ENCODE data around the gene TNS1.
A peak's percentile ranks its signal among the peaks of the same experiment; 100 is the strongest.

The TNS1 gene

GRCh38 chr2:217859926-217860325 is 142.9 kb downstream of the TNS1 start:
- DNase-seq, result no peak

- DNase-seq, result peak; percentile 27
These were observed 144.0 kb downstream of the TNS1 start for GRCh38 chr2:217858519-217859491.

- DNase-seq, result no peak
These were observed 144.9 kb downstream of the TNS1 start for GRCh38 chr2:217857624-217858506.

GRCh38 chr2:217856871-217857270 is 145.9 kb downstream of the TNS1 start:
- DNase-seq, result no peak

GRCh38 chr2:217856159-217856558 is 146.6 kb downstream of the TNS1 start:
- DNase-seq, result no peak

- DNase-seq, result no peak
These were observed 147.9 kb downstream of the TNS1 start for GRCh38 chr2:217854684-217855420.

- no peak for DNase-seq
These were observed 148.8 kb downstream of the TNS1 start for GRCh38 chr2:217853961-217854360.

- no peak for DNase-seq
These were observed 149.4 kb downstream of the TNS1 start for GRCh38 chr2:217853301-217853881.

- DNase-seq, result no peak
These were observed 150.1 kb downstream of the TNS1 start for GRCh38 chr2:217852555-217853211.

GRCh38 chr2:217851191-217852020 is 151.4 kb downstream of the TNS1 start:
- no peak for DNase-seq

- no peak for DNase-seq
These were observed 153.4 kb downstream of the TNS1 start for GRCh38 chr2:217849154-217849975.

GRCh38 chr2:217848351-217848957 is 154.3 kb downstream of the TNS1 start:
- no peak for DNase-seq

- no peak for DNase-seq
These were observed 155.0 kb downstream of the TNS1 start for GRCh38 chr2:217847552-217848350.

- no peak for DNase-seq
These were observed 155.7 kb downstream of the TNS1 start for GRCh38 chr2:217847115-217847514.

GRCh38 chr2:217846321-217846743 is 156.5 kb downstream of the TNS1 start:
- DNase-seq, result no peak

GRCh38 chr2:217845301-217845700 is 157.5 kb downstream of the TNS1 start:
- DNase-seq, result no peak

- DNase-seq, result no peak
These were observed 158.1 kb downstream of the TNS1 start for GRCh38 chr2:217844696-217845095.

- no peak for DNase-seq
These were observed 159.5 kb downstream of the TNS1 start for GRCh38 chr2:217843324-217843723.

- no peak for DNase-seq
These were observed 160.8 kb downstream of the TNS1 start for GRCh38 chr2:217842017-217842416.
